SK-N-MC (cell line): ENCODE results near the gene CFAP119.

Experiments
- EZH2 ChIP-seq: fragments of 200-600 bp; sonication (generic); IDR thresholded peaks from one replicate; pipeline ENCODE4 v1.6.1; 2017; ENCODE audit warnings: antibody characterized with exemption
- FOXP2 ChIP-seq: optimal IDR thresholded peaks from 2 replicates; pipeline ENCODE3; 2011; ENCODE audit warnings: mild to moderate bottlenecking, moderate library complexity; ENCODE audit not compliant: insufficient read depth; ENCODE audit errors: extremely low read length, control extremely low read depth

DNA sequence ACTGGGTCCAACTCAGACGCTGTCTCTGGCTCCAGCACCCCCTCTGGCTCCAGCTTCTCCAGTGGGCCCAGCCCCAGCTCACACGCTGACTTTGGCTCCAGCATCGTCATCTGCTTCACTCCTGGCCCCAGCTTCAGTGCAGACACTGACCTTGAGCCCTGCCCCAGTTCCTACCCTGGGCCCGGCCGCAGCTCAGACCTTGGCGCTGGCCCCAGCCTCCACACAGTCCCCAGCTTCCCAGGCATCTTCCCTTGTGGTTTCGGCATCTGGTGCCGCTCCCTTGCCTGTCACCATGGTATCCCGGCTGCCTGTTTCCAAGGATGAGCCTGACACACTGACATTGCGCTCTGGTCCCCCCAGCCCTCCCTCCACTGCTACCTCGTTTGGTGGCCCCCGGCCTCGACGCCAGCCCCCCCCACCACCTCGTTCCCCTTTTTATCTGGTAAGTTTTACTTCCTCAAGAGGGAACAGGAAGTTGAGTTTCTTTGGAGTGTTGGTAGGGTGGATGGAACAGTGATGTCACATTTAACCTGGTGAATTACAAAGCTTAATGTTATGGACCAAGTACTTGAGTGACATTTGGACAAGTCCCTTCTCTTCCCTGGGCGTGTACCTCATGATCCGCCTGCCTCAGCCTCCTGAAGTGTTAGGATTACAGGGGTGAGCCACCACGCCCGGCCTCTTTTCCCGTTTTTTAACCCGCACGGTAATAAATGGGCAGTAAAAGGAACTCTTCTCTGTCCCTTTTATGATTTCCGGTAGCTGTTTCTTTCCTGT lies 37.0 kb downstream of the CFAP119 start:
- TF ChIP-seq EZH2: no peak
- TF ChIP-seq FOXP2: no peak
